NB4 (cell line): ENCODE results near the gene TSPAN33.

ENCODE experiments used
- DNase-seq: peaks from one replicate; pipeline ENCODE4 v3.0.0; 2010; ENCODE audit warnings: low read depth
- H3K4me3 ChIP-seq: one replicate; pipeline ENCODE4 v1.5.1; 2011; ENCODE audit warnings: mild to moderate bottlenecking, low read depth, low read length, moderate library complexity
- MYC ChIP-seq: IDR thresholded peaks from 2 replicates; pipeline ENCODE4 v1.6.1; 2011; ENCODE audit warnings: low read depth, low read length
- POLR2A ChIP-seq: IDR thresholded peaks from 2 replicates; pipeline ENCODE4 v1.6.1; 2011; ENCODE audit warnings: mild to moderate bottlenecking; ENCODE audit not compliant: insufficient read length; ENCODE audit errors: extremely low read depth
- TF ChIP-seq, protein P1 (sequence below): IDR thresholded peaks from 2 replicates; pipeline ENCODE4 v1.6.1; 2011; ENCODE audit warnings: low read depth, low read length
- TF ChIP-seq, protein P2 (sequence below): IDR thresholded peaks from one replicate; pipeline ENCODE4 v1.5.1; 2012; ENCODE audit warnings: low read depth, low read length

Gene TSPAN33, protein sequence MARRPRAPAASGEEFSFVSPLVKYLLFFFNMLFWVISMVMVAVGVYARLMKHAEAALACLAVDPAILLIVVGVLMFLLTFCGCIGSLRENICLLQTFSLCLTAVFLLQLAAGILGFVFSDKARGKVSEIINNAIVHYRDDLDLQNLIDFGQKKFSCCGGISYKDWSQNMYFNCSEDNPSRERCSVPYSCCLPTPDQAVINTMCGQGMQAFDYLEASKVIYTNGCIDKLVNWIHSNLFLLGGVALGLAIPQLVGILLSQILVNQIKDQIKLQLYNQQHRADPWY

DNA sequence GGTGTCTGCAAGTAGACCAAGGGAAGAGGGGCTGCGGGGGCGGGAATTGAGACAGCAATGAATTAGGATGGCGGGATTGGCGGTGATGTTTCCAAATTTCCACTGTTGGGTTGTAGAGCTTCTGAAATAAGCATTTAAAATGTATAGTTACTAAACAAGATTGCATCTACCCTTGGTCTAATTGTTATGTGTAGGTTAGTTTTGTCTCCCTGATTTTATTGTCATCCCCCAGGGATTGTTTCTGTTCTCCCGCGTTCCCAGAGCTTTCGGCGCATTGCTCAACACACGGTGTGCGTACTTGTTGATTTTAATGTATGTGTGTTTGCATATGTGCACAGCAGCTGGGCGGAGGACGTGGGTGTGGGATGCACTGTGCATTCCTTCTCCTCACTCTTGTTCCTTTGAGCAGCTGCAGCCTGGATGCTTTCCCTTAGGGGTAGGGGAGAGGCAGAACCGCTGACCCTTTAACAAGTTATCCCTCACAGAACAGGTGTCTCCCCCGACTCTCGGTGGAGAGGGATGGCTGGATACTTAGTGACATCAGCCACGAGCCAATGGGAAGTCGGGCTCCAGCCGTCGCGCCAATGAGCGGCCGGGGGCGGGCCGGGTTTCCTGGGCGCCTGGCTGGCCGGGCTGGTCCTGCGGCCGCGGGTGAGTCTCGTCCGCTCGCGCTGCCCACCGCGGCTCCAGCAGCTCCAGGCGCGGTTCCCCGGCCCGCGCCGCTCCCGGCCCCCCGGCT is at the start of gene TSPAN33:
Gene TSPAN33, plus strand, starts transcription at position 613 of the 739 bp plus-strand sequence. CDS start 274 bp downstream, outside the sequence.
- peak; percentile 74 for DNase-seq
- TF ChIP-seq, protein P1, sequence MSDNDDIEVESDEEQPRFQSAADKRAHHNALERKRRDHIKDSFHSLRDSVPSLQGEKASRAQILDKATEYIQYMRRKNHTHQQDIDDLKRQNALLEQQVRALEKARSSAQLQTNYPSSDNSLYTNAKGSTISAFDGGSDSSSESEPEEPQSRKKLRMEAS: no peak
- TF ChIP-seq MYC (no peak), POLR2A (no peak)
- peak within 1 kb of the TSS; percentile 51 for H3K4me3 ChIP-seq

DNA sequence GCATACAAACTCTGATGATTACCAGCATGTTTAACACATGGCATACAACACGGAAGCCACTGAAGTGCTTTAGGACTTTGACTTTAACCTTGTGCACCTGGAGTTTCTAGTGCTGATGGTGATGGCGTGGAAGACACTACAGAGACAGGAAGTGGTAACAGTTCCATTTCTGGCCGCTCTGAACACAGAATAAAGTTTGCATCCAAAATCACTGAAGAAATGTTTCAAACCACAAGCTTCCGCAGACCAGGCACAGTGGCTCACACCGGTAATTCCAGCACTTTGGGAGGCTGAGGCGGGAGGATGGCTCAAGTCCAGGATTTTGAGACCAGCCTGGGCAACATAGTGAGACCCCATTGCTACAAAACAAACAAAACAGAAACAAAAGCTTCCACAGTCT is 49.2 kb upstream of the TSPAN33 start:
- no peak overlapping the region for H3K4me3 ChIP-seq
- no peak for DNase-seq
- TF ChIP-seq, protein P2, sequence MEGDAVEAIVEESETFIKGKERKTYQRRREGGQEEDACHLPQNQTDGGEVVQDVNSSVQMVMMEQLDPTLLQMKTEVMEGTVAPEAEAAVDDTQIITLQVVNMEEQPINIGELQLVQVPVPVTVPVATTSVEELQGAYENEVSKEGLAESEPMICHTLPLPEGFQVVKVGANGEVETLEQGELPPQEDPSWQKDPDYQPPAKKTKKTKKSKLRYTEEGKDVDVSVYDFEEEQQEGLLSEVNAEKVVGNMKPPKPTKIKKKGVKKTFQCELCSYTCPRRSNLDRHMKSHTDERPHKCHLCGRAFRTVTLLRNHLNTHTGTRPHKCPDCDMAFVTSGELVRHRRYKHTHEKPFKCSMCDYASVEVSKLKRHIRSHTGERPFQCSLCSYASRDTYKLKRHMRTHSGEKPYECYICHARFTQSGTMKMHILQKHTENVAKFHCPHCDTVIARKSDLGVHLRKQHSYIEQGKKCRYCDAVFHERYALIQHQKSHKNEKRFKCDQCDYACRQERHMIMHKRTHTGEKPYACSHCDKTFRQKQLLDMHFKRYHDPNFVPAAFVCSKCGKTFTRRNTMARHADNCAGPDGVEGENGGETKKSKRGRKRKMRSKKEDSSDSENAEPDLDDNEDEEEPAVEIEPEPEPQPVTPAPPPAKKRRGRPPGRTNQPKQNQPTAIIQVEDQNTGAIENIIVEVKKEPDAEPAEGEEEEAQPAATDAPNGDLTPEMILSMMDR: no peak
- TF ChIP-seq, protein P1: no peak
- TF ChIP-seq MYC (no peak), POLR2A (no peak)

DNA sequence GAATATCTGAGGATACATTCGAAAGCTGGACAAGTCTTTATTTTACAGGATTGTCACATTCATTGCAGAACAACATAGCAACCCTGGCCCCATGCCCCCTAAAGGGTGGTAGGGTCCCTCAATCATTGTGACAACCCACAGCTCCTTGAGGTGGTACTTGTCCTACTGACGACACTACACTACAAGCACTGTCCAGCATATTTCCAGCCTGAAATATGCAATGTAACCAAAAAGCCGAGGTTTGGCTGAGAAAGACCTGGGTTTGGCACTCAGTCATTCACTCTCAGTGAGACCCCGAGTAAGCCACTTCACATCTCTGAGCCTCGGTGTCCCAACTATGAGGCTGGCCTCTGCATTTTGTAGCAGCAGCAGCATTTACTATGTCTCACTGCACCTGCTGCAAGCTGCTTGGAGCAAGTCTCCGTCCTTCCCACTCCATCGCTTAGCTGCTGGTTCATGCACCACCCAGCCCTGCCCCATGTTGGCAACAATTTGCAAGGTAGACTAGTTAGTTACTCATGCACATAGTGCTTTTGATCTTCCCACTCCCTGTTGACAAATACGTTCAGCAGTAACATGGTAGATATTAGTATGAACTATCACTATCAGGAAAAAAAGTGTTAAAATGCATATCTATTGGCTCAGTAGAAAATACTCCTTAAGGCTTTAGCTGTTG is 46.0 kb upstream of the TSPAN33 start:
- TF ChIP-seq, protein P1: no peak
- no peak for TF ChIP-seq POLR2A
- TF ChIP-seq, protein P2: no peak
- TF ChIP-seq MYC: no peak
- no peak for DNase-seq
- no peak overlapping the region for H3K4me3 ChIP-seq

DNA sequence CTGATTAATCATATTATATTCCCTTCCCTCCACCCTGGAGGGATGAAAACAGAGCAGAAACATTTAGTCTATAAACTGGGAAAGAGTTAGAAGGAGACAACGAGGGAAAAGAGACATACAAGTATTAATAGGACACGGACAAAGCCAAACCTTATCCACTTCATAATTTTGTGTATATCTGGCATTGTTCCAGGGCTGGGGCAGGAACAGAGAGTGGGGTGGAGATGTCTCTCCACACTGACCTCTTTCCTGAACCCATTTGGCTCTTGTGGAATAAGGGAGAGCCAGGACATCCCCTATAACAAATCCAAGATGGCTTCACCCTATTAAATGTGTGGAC is 43.7 kb upstream of the TSPAN33 start:
- no peak overlapping the region for H3K4me3 ChIP-seq
- no peak for DNase-seq
- TF ChIP-seq POLR2A (no peak), MYC (no peak)
- TF ChIP-seq, protein P1: no peak
- TF ChIP-seq, protein P2: no peak

DNA sequence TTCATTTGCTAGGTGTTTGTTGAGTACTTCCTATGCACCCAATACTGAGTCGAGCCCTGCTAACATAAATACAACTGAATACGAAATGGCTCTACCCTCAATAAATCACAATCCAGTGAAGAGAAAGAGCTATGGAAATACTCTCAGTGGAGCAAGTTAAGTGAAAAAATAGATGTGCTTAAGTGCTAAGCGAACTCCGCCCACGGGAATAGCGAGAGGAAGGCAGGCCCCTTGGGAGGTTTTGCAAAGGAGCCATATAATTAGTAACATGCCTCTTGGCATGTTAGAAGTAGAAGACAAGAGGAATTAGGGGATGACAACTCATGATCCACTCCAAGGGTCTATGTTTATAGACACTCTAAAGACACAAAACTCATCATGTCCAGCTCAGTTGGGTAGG is 42.8 kb upstream of the TSPAN33 start:
- peak; percentile 30 for DNase-seq
- no peak for TF ChIP-seq MYC
- TF ChIP-seq, protein P1: no peak
- TF ChIP-seq, protein P2: no peak
- TF ChIP-seq POLR2A: no peak
- no peak overlapping the region for H3K4me3 ChIP-seq
